Stimulated activated CD4-positive, alpha-beta T cell treated with anti-CD3 and anti-CD28 coated beads, Interleukin-4, amount 100 ng/mL, for 24 hours (primary cell): Measurements from ENCODE around the gene EPHA6.
"Not testable (repeated sequence)": the region's sequence is repeated elsewhere in the genome, so short reads cannot be mapped to it uniquely, and the experiment has no call there.

Experiments used
- DNase-seq: peaks from one replicate; pipeline ENCODE4 v3.0.0-alpha.2; 2020

Gene EPHA6

GRCh38 chr3:97297032-97297431, 482.6 kb downstream of the EPHA6 start:
- DNase-seq = no peak

GRCh38 chr3:97301114-97301513, 486.7 kb downstream of the EPHA6 start:
- DNase-seq = no peak

- no peak for DNase-seq
These were observed 491.8 kb downstream of the EPHA6 start for GRCh38 chr3:97306226-97306625.

GRCh38 chr3:97338375-97338774, 524.0 kb downstream of the EPHA6 start:
- no peak for DNase-seq

- no peak for DNase-seq
These were observed 526.5 kb downstream of the EPHA6 start for GRCh38 chr3:97340940-97341339.

- DNase-seq = no peak
These were observed 533.4 kb downstream of the EPHA6 start for GRCh38 chr3:97347780-97348179.

- no peak for DNase-seq
These were observed 536.6 kb downstream of the EPHA6 start for GRCh38 chr3:97350971-97351370.

GRCh38 chr3:97353176-97353575, 538.8 kb downstream of the EPHA6 start:
- DNase-seq = no peak

GRCh38 chr3:97359977-97360376, 545.6 kb downstream of the EPHA6 start:
- no peak for DNase-seq

GRCh38 chr3:97360804-97361203, 546.4 kb downstream of the EPHA6 start:
- no peak for DNase-seq

- no peak for DNase-seq
These were observed 570.2 kb downstream of the EPHA6 start for GRCh38 chr3:97384583-97384982.

- DNase-seq = no peak
These were observed 574.4 kb downstream of the EPHA6 start for GRCh38 chr3:97388774-97389173.

- DNase-seq = no peak
These were observed 575.5 kb downstream of the EPHA6 start for GRCh38 chr3:97389936-97390335.

GRCh38 chr3:97391167-97391566, 576.8 kb downstream of the EPHA6 start:
- no peak for DNase-seq

- DNase-seq = no peak
These were observed 595.2 kb downstream of the EPHA6 start for GRCh38 chr3:97409612-97410011.

GRCh38 chr3:97421565-97421964, 607.2 kb downstream of the EPHA6 start:
- no peak for DNase-seq

GRCh38 chr3:97425002-97425401, 610.6 kb downstream of the EPHA6 start:
- DNase-seq = no peak

- no peak for DNase-seq
These were observed 616.2 kb downstream of the EPHA6 start for GRCh38 chr3:97430601-97431000.

GRCh38 chr3:97432914-97433313, 618.5 kb downstream of the EPHA6 start:
- DNase-seq = no peak

GRCh38 chr3:97438131-97438530, 623.7 kb downstream of the EPHA6 start:
- no peak for DNase-seq

GRCh38 chr3:97439373-97439772, 625.0 kb downstream of the EPHA6 start:
- no peak for DNase-seq

GRCh38 chr3:97464035-97464434, 649.6 kb downstream of the EPHA6 start:
- no peak for DNase-seq

- DNase-seq = no peak
These were observed 656.1 kb downstream of the EPHA6 start for GRCh38 chr3:97470481-97470880.

GRCh38 chr3:97479740-97480139, 665.3 kb downstream of the EPHA6 start:
- DNase-seq = no peak

- not testable (repeated sequence) for DNase-seq
These were observed 666.4 kb downstream of the EPHA6 start for GRCh38 chr3:97480696-97481289.

GRCh38 chr3:97481416-97481815, 667.0 kb downstream of the EPHA6 start:
- DNase-seq = no peak
